Liver (tissue), 9 donors: ENCODE measurements around the gene RAB6D. TPM values are rescaled to one million over a fixed set of nuclear protein-coding genes. Genes with fewer than 3 reads are reported as not detected.
"Not testable (repeated sequence)": the region's sequence is repeated elsewhere in the genome, so short reads cannot be mapped to it uniquely, and the experiment has no call there.

ENCODE experiments used
- DNase-seq: peaks from one replicate; pipeline ENCODE4 v3.0.0-alpha.2; 2017; ENCODE audit warnings: low spot score
- H3K27ac ChIP-seq, 2 donors: one replicate each; pipeline ENCODE4 v1.7.0; 2013; ENCODE audit warnings: inconsistent platforms in 2 of 2, low read length in 2 of 2, control low read depth in 1 of 2, low read depth in 1 of 2, mild to moderate bottlenecking in 1 of 2
- H3K27me3 ChIP-seq, 4 donors: one replicate each; pipeline versions ENCODE4 v1.6.1 to v1.7.0; 2013; ENCODE audit warnings: low read length in 3 of 4, inconsistent platforms in 1 of 4, mild to moderate bottlenecking in 1 of 4, moderate library complexity in 1 of 4; ENCODE audit not compliant: control insufficient read depth in 4 of 4, insufficient read depth in 4 of 4
- H3K36me3 ChIP-seq, 4 donors: one replicate each; pipeline versions ENCODE4 v1.6.1 to v1.7.0; 2013; ENCODE audit warnings: low read length in 3 of 4, mild to moderate bottlenecking in 3 of 4, low read depth in 1 of 4, moderate library complexity in 1 of 4; ENCODE audit not compliant: control insufficient read depth in 4 of 4, insufficient read depth in 3 of 4
- H3K4me1 ChIP-seq, 4 donors: one replicate each; pipeline versions ENCODE4 v1.6.1 to v1.7.0; 2013; ENCODE audit warnings: low read length in 3 of 4, mild to moderate bottlenecking in 3 of 4, moderate library complexity in 1 of 4; ENCODE audit not compliant: control insufficient read depth in 4 of 4, insufficient read depth in 4 of 4
- H3K4me3 ChIP-seq, 3 donors: one replicate each; pipeline versions ENCODE4 v1.6.1 to v1.7.0; 2013; ENCODE audit warnings: low read length in 3 of 3, control low read depth in 1 of 3, low read depth in 1 of 3, mild to moderate bottlenecking in 1 of 3
- H3K9ac ChIP-seq, 2 donors: one replicate each; pipeline ENCODE4 v1.7.0; 2013; ENCODE audit warnings: low read length in 2 of 2, mild to moderate bottlenecking in 2 of 2, moderate library complexity in 2 of 2, control low read depth in 1 of 2, low read depth in 1 of 2
- H3K9me3 ChIP-seq, 4 donors: one replicate each; pipeline versions ENCODE4 v1.6.1 to v1.7.0; 2013; ENCODE audit warnings: low read length in 3 of 4; ENCODE audit not compliant: control insufficient read depth in 4 of 4
- ATF3 ChIP-seq: IDR thresholded peaks from 2 replicates; pipeline ENCODE4 v1.6.1; 2016; ENCODE audit warnings: antibody characterized with exemption
- EGR1 ChIP-seq, 2 donors: IDR thresholded peaks; 2 replicates each; pipeline ENCODE4 v1.6.1; 2016 to 2018; ENCODE audit warnings: antibody characterized with exemption in 2 of 2, low read depth in 2 of 2
- FOXA1 ChIP-seq: IDR thresholded peaks from 2 replicates; pipeline ENCODE4 v1.6.1; 2016; ENCODE audit warnings: antibody characterized with exemption
- FOXA2 ChIP-seq: IDR thresholded peaks from 2 replicates; pipeline ENCODE4 v1.6.1; 2016; ENCODE audit warnings: antibody characterized with exemption
- HNF4A ChIP-seq, 2 donors: conservative IDR thresholded peaks; 2 replicates each; pipeline ENCODE4 v1.6.1; 2016; ENCODE audit warnings: antibody characterized with exemption in 2 of 2, mild to moderate bottlenecking in 2 of 2
- HNF4G ChIP-seq: IDR thresholded peaks from 2 replicates; pipeline ENCODE4 v1.6.1; 2016; ENCODE audit warnings: antibody characterized with exemption
- JUND ChIP-seq, 2 donors: IDR thresholded peaks; 2 replicates each; pipeline ENCODE4 v1.6.1; 2016; ENCODE audit warnings: antibody characterized with exemption in 2 of 2
- MAX ChIP-seq: IDR thresholded peaks from 2 replicates; pipeline ENCODE4 v1.6.1; 2016; ENCODE audit warnings: antibody characterized with exemption
- NR2F2 ChIP-seq: IDR thresholded peaks from 2 replicates; pipeline ENCODE4 v1.6.1; 2016; ENCODE audit warnings: antibody characterized with exemption
- RAD21 ChIP-seq, 2 donors: IDR thresholded peaks; 2 replicates each; pipeline ENCODE4 v1.6.1; 2016; ENCODE audit warnings: antibody characterized with exemption in 2 of 2, mild to moderate bottlenecking in 2 of 2
- RXRA ChIP-seq, 2 donors: IDR thresholded peaks; 2 replicates each; pipeline ENCODE4 v1.6.1; 2017 to 2018; ENCODE audit warnings: antibody characterized with exemption in 2 of 2, mild to moderate bottlenecking in 1 of 2
- SP1 ChIP-seq: IDR thresholded peaks from 2 replicates; pipeline ENCODE4 v1.6.1; 2018; ENCODE audit warnings: antibody characterized with exemption, mild to moderate bottlenecking
- YY1 ChIP-seq: IDR thresholded peaks from 2 replicates; pipeline ENCODE4 v1.6.1; 2016; ENCODE audit warnings: antibody characterized with exemption, mild to moderate bottlenecking
- WGBS: extraction: QIAGEN DNeasy Blood & Tissue Kit; methylation state at CpG from one replicate; pipeline ENCODE4 v1.1.7; 2013; 5-methylcytosine and 5-hydroxymethylcytosine counted together
- polyA plus RNA-seq, 2 donors: library from polyadenylated mRNA; stranded (reverse) in 1 of 2; unstranded in 1 of 2; fragments of 200-250 nt in 1 of 2; fragments of >200 nt in 1 of 2; fragmentation: Nextera tagmentation in 1 of 2; extraction: Ambion mirVana in 1 of 2; gene quantifications; one replicate each; pipeline versions ENCODE4 v1.2.1 to v1.2.3, GENCODE V29; 2013 to 2015
- total RNA-seq, 2 donors: library from RNA; depleted of rRNA; stranded (reverse); fragments of >200 nt; gene quantifications; one replicate each; pipeline ENCODE4 v1.2.3, GENCODE V29; 2014
- TF ChIP-seq, protein P1 (sequence below): IDR thresholded peaks from 2 replicates; pipeline ENCODE4 v1.6.1; 2016; ENCODE audit warnings: antibody characterized with exemption, mild to moderate bottlenecking
- TF ChIP-seq, protein P2 (sequence below): fragments of 150-350 bp; IDR thresholded peaks from 2 replicates; pipeline ENCODE4 v1.5.1; 2017; ENCODE audit warnings: improper control_type of control experiment, low read depth, low read length; ENCODE audit not compliant: missing input control
- TF ChIP-seq, protein P3 (sequence below): IDR thresholded peaks from 2 replicates; pipeline ENCODE4 v1.6.1; 2016; ENCODE audit warnings: antibody characterized with exemption
- donor health status: healthy.
- donor health status: healthy.
- donor health status: healthy.
- donor health status: healthy.
- donor health status: healthy.

Gene RAB6D
- total and polyA plus RNA-seq, 4 donors = 0.02 to 0.08 TPM; not detected in 2

- no peaks in the 10 kb centered on the region for H3K27me3 ChIP-seq
- no peak overlapping the region for H3K4me3 ChIP-seq
- no peaks in the 10 kb centered on the region for H3K9me3 ChIP-seq
- no peak overlapping the region for H3K9ac ChIP-seq
- H3K36me3 ChIP-seq = no peaks in the 10 kb centered on the region
- TF ChIP-seq NR2F2 = no peak
- no peak for TF ChIP-seq FOXA2
- TF ChIP-seq, protein P1, sequence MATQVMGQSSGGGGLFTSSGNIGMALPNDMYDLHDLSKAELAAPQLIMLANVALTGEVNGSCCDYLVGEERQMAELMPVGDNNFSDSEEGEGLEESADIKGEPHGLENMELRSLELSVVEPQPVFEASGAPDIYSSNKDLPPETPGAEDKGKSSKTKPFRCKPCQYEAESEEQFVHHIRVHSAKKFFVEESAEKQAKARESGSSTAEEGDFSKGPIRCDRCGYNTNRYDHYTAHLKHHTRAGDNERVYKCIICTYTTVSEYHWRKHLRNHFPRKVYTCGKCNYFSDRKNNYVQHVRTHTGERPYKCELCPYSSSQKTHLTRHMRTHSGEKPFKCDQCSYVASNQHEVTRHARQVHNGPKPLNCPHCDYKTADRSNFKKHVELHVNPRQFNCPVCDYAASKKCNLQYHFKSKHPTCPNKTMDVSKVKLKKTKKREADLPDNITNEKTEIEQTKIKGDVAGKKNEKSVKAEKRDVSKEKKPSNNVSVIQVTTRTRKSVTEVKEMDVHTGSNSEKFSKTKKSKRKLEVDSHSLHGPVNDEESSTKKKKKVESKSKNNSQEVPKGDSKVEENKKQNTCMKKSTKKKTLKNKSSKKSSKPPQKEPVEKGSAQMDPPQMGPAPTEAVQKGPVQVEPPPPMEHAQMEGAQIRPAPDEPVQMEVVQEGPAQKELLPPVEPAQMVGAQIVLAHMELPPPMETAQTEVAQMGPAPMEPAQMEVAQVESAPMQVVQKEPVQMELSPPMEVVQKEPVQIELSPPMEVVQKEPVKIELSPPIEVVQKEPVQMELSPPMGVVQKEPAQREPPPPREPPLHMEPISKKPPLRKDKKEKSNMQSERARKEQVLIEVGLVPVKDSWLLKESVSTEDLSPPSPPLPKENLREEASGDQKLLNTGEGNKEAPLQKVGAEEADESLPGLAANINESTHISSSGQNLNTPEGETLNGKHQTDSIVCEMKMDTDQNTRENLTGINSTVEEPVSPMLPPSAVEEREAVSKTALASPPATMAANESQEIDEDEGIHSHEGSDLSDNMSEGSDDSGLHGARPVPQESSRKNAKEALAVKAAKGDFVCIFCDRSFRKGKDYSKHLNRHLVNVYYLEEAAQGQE = no peak
- TF ChIP-seq HNF4A (conservative IDR thresholded peaks at IDR 0.05) = no peak
- no peak for TF ChIP-seq HNF4G
- no peak for TF ChIP-seq JUND (IDR thresholded peaks at IDR 0.05)
- TF ChIP-seq RAD21 (IDR thresholded peaks at IDR 0.05) = no peak
- no peak for TF ChIP-seq RXRA (IDR thresholded peaks at IDR 0.05)
- TF ChIP-seq FOXA1 = no peak
- no peak for TF ChIP-seq SP1
- TF ChIP-seq, protein P2, sequence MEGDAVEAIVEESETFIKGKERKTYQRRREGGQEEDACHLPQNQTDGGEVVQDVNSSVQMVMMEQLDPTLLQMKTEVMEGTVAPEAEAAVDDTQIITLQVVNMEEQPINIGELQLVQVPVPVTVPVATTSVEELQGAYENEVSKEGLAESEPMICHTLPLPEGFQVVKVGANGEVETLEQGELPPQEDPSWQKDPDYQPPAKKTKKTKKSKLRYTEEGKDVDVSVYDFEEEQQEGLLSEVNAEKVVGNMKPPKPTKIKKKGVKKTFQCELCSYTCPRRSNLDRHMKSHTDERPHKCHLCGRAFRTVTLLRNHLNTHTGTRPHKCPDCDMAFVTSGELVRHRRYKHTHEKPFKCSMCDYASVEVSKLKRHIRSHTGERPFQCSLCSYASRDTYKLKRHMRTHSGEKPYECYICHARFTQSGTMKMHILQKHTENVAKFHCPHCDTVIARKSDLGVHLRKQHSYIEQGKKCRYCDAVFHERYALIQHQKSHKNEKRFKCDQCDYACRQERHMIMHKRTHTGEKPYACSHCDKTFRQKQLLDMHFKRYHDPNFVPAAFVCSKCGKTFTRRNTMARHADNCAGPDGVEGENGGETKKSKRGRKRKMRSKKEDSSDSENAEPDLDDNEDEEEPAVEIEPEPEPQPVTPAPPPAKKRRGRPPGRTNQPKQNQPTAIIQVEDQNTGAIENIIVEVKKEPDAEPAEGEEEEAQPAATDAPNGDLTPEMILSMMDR = no peak
- TF ChIP-seq MAX = no peak
- TF ChIP-seq, protein P3, sequence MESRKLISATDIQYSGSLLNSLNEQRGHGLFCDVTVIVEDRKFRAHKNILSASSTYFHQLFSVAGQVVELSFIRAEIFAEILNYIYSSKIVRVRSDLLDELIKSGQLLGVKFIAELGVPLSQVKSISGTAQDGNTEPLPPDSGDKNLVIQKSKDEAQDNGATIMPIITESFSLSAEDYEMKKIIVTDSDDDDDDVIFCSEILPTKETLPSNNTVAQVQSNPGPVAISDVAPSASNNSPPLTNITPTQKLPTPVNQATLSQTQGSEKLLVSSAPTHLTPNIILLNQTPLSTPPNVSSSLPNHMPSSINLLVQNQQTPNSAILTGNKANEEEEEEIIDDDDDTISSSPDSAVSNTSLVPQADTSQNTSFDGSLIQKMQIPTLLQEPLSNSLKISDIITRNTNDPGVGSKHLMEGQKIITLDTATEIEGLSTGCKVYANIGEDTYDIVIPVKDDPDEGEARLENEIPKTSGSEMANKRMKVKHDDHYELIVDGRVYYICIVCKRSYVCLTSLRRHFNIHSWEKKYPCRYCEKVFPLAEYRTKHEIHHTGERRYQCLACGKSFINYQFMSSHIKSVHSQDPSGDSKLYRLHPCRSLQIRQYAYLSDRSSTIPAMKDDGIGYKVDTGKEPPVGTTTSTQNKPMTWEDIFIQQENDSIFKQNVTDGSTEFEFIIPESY = no peak
- no peak for TF ChIP-seq ATF3
- no peak for TF ChIP-seq YY1
- no peak for TF ChIP-seq EGR1 (IDR thresholded peaks at IDR 0.05; ENCODE audit: low read depth in 2 of 2)
- DNase-seq = no peak
- no peak overlapping the region for H3K27ac ChIP-seq
- 24% methylated on average over 45 of the region's 45 CpGs for WGBS
- H3K4me1 ChIP-seq = no peaks in the 10 kb centered on the region
These were observed 30.4 kb upstream of the RAB6D start for GRCh38 chr2:131394147-131394931.

GRCh38 chr2:131391953-131392352, 28.0 kb upstream of the RAB6D start:
- H3K27me3 ChIP-seq, H3K9ac ChIP-seq, H3K9me3 ChIP-seq, H3K4me3 ChIP-seq, H3K27ac ChIP-seq, DNase-seq, H3K36me3 ChIP-seq, H3K4me1 ChIP-seq: not testable (repeated sequence)
- 73% methylated on average over 8 of the region's 9 CpGs for WGBS

- WGBS = 85% methylated on average over 11 of the region's 11 CpGs
- H3K36me3 ChIP-seq, H3K9ac ChIP-seq, H3K4me1 ChIP-seq, H3K27me3 ChIP-seq, DNase-seq, H3K9me3 ChIP-seq, H3K27ac ChIP-seq, H3K4me3 ChIP-seq: not testable (repeated sequence)
These were observed 27.5 kb upstream of the RAB6D start for GRCh38 chr2:131391471-131391870.

- 78% methylated on average over 9 of the region's 9 CpGs for WGBS
- H3K4me3 ChIP-seq, DNase-seq, H3K4me1 ChIP-seq, H3K27me3 ChIP-seq, H3K9me3 ChIP-seq, H3K27ac ChIP-seq, H3K9ac ChIP-seq, H3K36me3 ChIP-seq: not testable (repeated sequence)
These were observed 26.6 kb upstream of the RAB6D start for GRCh38 chr2:131390495-131391130.
